GM21390 (cell line): ENCODE measurements around the gene ZFP36L1.

ENCODE experiments used
- ATAC-seq: cut with Tn5 transposase; IDR thresholded peaks from one replicate; pipeline ENCODE4 v1.9.1; 2021; ENCODE audit not compliant: unreplicated experiment

ZFP36L1 gene, protein sequence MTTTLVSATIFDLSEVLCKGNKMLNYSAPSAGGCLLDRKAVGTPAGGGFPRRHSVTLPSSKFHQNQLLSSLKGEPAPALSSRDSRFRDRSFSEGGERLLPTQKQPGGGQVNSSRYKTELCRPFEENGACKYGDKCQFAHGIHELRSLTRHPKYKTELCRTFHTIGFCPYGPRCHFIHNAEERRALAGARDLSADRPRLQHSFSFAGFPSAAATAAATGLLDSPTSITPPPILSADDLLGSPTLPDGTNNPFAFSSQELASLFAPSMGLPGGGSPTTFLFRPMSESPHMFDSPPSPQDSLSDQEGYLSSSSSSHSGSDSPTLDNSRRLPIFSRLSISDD

DNA sequence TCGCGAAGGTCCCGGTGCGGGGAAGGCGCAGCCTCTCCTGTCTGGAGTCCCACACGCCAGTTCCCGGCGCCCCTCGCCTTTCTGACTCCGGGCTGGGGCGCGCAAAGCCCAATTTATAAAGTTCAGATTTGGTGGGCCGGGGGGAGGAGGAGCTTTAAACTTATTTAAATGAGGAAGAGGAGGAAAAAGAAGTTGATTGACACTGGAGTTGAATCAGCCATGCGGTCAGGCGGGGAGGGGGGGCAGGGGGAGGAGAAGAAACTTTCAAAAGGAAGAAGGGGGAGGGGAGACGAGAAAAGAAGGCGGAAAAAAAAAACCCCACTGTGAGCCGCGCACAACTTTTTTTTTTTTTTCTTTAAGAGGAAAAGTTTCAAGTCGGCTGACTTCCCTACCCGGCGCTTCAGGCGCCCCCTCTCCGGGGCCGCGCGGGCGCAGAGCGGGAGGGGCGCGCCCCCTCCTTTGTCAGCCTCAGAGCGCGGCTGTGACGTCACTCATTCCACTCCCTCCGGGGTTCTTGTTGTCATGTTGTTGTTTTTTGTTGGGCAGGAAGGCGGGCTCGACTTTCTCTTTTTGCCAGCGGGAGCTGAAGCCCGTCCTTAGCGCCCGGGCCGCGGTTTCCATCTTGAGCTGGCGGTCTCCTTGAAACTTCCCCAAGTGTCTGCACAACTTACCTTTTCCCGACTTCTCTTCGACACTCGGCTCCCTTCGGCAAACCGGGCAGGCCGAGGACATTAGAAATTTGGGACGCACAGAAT lies at the start of gene ZFP36L1:
ZFP36L1 (minus strand) TSS at position 89 of the 755 bp plus-strand sequence. CDS start 129 bp downstream, outside the sequence.
- ATAC-seq = peak; percentile 31

DNA sequence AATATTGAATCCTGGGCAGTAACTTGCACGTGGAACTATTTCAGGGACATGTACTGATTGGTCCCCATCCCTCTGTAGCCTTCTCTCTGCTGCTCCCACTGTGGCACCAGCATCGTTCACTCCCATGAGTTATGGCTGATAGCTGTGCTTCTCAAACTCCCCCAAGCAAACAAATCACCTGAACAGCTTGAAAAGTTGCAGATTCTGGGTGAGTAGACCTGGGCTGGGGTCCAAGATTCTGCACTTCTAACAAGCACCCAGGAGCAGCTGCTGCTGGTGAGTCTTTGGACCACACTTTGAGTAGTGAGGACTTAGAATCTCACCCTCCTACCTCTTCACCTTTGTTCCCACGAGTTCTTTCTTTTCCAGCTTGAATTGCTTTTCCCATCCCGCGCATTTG lies 49.4 kb upstream of the ZFP36L1 start:
- ATAC-seq = no peak

DNA sequence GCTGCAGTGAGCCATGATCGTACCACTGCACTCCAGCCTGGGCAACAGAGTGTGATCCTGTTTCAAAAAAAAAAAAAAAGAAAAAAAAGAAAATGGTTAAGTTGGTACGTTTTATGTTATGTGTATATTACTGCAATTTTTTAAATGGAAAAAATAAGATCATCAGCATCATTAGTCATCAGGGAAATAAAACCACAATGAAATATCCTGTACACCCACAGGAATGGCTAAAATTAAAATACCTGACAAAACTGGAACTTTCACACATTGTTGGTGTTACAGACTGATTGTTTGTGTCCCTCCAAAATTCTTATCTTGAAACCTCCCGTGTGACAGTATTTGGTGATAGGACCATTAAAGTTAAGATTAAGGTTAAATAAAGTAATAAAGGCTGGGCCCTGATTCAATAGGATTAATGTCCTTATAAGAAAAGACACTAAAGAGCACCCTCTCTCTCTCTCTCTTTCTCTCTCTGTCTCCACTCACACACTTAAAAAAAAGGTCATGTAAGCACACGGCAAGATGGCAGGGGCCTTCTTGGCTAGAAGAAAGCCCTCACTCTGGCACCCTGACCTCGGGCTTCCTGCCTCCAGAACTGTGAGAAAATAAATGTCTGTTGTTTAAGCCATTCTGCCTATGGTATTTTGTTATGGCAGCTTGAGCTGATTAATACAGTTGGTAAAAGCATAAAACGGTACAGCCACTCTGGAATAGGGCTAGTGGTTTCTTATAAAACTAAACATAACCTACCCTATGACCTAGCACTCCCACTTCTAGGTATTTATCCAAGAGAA lies 48.3 kb upstream of the ZFP36L1 start:
- no peak for ATAC-seq

DNA sequence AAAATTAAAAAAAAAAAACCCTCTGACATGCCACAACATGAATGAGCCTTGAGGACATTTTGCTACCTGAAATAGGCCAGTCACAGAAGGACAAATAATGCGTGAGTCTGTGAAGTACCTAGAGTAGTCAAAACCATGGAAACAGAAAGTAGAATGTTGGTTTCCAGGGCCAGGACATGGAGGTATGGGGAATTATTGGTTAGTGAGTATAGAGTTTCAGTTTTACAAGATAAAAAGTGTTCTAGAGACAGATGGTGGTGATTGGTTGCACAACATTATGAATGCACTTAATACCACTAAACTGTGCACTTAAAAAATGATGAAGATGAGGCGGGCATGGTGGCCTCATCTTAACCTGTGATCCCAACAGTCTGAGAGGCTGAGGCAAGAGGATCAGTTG lies 47.6 kb upstream of the ZFP36L1 start:
- ATAC-seq = peak; percentile 60

DNA sequence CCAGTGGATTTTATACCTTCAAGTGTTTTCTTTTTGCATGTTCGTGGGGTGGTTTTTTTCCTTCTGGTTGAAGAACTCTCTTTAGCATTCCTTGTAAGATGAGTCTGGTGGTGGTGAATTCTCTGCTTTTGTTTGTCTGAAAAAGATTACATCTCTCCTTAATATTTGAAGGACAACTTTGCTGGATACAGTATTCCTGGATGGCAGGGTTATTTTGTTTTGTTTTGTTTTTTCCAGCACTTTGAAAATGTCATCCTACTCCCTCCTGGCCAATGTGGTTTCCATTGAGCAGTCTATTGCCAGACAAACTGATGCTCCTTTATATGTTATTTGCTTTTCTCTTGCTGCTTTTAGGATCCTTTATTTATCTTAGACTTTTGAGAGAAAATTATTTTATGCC lies 43.2 kb upstream of the ZFP36L1 start:
- no peak for ATAC-seq

DNA sequence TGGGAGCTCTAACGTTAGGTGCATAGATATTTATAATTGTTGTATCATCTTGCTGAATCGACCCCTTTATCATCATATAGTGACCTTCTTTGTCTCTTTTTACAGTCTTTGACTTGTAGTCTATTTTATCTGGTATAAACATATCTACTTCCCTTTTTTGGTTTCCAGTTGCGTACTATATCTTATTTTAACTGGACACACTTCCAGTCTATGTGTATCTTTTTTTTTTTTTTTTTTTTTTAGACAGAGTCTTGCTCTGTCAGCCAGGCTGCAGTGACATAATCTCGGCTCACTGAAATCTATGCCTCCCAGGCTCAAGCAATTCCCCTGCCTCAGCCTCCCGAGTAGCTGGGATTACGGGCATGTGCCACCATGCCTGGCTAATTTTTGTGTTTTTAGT lies 41.9 kb upstream of the ZFP36L1 start:
- no peak for ATAC-seq

DNA sequence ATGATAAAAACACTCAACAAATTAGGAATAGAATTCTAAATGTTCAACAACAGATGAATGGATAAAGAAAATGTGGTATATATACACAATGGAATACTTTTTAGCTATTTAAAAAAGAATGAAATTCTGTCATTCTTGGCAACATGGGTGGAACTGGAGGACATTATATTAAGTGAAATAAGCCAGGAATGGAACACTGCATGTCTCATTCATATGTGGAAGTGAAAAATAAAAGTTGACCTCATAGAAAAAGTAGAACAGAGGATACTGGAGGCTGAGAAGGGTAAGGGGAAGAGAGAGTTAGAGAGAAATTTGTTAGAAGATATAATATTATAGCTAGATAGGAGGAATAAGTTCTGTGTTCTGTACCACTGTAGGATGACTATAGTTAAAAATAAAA lies 35.8 kb upstream of the ZFP36L1 start:
- no peak for ATAC-seq

DNA sequence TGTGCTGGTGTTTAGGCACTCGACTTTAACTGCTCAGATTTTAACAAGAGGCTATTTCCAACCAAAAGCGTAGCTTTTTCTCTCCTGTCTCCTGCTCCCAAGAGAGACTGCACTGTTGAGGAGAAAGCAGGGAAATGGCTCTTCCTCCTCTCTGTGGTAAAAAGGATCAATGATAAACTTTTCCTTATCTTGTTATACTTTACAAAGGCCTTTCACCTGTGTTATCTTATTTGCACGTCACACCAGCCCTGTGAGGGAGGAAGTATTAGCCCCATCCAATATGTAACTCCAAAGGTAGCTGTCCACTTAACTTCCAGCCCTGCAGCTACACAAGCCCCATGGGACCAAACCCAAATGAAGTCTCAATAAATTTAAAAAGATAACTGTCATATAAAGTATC lies 32.9 kb upstream of the ZFP36L1 start:
- no peak for ATAC-seq

DNA sequence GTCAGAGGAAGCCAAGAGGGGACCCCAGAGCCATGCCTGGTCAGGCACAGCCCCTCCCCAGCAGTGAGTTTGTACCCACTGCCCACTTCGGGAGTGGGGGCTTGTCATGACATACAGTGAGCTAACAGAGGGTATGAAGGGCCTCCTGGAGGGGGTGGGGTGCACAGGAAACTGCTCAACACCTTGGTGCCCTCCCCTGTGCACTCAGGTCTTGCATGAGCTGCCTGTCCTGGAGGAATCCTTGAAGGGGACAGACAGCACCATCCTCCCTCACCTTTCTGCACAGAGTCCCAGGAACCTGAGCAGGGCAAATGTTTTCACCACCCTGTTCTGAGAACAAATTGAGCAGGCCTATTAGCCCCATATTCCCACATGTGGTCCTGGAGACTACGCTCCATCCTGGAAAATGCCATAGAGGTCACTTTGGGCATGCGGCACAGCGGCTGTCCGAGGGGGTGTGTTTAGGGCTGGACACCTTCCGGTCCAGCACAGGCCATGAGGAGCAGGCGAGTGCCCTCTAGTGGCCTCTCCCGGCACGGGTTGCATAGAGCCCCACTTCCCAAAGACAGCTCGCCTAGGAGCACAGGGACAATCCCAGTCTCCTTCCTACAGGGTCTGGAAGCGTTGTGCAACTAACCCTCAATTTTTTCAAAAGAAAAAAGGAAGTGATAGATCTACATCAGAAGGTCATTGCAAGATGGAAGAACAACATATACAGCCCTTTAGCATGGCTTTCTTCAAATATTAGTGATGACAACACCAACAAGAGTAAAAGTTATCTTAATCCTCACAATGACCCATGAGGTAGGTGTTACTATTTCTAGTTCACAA lies 31.9 kb upstream of the ZFP36L1 start:
- no peak for ATAC-seq

DNA sequence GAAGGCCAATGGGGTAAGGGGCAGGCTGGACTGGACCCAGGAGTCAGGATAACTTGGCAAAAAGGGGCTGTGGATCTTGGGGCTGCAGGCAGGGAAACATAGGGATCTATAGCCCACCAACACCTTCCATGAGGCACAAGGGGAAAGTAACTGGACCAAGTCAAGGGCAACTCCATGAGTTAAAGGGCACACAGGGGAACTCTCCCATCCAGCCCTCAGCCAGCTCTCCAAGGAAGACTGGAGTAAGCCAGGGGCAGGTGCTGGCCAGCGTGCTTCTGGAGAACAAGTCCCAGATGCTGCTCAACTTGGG lies 31.3 kb upstream of the ZFP36L1 start:
- ATAC-seq = no peak

DNA sequence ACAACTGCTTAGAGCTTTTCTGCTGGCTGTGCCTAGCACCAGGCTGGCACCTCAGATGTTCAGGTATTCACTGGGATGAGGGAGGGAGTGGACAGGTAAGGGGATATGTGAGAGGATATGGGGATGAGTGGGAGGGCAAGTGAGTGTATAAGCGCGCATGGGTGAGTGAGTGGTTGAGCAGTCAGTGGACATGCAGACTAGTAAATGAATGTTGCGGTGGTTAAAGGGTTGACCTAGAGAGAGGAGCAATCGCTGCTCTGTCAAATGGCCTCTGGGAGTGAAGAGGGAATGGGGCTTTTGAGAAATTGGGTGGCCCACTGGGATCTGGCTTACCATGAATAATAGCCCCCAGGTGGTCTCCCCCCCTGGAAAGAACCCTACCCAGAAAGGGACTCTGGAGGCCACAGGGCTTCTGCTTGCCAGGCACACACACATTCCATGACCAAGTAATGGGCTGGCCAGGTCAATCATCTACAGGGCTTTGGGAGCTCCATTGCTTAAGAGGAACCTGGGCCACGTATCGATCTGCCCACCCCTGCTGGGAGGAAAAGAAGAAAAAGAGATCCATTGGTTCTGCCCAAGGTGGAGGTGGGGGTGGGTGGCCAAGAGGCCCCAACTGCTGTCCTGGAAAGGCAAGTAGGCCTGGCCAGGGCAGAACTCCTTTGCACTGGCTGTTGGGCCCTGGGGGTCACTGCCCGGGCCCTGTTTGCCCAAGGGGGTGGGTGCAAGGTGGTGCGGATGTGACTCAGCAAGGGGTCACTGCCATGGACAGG lies 30.8 kb upstream of the ZFP36L1 start:
- no peak for ATAC-seq

DNA sequence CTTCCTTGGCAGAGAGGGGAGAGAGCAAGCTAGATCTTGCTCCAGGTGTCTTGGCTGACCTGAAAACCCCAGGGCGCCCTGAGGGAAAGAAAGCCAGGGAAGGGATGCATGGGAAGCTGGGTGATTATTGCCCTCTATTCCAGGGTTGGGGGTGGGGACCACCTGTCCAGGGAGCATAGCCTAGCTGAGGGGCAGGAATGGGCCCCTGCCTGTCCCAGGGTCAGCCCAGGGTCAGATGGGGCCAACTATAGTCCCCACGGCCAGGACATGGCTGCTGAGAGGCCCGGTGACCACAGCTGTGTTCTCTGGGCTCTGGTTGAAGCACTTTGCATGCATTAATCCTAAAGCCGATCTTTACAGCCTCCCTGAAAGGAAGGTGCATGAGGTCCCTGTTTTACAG lies 30.1 kb upstream of the ZFP36L1 start:
- no peak for ATAC-seq

DNA sequence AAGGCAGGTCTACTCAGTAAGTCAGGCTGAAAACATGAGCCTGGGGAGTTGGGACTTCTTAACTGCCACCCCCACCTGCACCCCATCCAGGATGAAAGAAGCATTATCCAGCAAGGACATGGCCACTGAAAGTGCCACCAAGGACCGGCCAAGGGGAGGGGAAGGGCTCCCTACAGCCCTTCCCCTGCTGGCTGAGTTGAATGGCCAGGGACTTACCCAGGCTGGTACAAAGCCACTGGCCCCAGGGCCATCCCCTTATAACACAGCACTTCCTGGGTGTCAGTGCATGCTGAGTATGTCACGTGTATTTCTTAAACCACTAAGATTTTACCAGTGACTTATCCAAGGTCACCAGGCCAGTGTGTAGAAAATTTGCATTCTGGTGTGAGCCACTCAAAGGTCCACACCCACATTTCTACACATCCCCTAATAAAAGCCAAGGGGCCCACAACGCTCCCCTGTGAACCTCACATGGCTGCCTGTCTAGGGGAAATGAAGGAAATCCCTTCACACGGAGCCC lies 29.3 kb upstream of the ZFP36L1 start:
- peak; percentile 75 for ATAC-seq

DNA sequence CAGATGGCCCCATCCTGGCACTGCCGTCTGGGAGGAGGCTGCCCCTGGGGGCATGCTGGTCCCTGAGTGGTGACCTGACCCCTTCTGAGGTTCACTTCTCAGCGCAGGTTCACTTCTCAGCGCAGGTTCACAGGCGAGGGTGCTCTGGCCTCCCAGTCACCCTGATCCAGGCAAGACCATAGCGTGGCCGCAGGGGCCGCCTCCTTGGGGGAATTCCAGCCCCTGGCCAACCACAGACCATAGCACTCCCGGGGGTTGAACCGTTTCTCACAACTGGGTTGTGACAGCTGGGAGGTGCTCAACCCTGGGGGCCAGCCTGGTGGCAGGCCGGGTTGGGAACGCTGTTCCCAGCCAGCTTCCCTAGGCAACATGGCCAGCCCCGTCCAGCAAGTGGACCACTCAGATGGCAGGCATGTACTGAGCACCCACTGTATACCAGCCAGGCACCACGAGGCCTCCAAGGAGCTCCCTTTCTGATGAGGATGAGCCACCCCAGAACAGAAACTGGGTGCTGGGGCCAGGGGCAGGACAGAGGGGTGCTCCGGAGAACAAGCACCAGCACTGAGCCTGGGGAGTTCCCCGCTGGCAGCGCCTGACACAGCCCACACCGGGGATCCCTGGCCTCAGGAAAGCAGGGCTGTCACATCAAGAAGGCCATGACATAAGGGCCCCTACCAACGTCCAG lies 28.3 kb upstream of the ZFP36L1 start:
- ATAC-seq = no peak

DNA sequence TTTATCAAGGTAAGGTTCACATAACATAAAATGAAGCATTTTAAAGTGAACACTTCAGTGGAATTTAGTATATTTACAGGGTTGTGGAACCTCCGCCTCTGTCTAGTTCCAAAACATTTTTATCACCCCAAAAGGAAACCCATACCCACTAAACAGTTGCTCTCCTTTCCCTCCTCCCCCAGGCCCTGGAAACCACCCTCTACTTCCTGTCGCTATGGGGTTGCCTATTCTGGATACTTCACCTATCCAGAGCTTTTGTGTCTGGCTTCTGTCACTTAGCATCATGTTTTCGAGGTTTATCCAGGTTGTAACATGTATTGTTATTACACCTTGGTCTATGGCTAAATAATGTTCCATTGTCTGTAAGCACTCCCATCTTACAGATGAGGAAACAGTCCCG lies 27.7 kb upstream of the ZFP36L1 start:
- ATAC-seq = no peak

DNA sequence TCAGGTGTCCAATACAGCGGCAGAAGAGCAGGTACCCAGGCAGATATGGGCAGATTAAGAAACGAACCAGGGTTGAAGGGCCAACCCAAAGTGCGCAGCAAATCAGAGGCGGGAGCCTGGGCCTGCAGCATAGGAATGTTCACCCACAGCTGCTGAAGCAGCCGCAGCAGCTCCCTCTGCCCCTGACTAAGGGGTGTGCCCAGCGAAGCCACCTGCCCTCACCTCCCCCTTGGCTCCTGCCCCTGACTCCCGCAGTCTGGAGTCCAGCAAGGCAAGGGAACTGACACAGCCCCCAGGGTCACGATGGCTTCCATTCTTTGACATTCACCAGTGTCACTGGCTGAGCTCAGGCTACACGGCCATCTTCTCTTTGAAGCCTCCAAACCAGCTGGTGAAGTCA lies 27.3 kb upstream of the ZFP36L1 start:
- ATAC-seq = no peak

DNA sequence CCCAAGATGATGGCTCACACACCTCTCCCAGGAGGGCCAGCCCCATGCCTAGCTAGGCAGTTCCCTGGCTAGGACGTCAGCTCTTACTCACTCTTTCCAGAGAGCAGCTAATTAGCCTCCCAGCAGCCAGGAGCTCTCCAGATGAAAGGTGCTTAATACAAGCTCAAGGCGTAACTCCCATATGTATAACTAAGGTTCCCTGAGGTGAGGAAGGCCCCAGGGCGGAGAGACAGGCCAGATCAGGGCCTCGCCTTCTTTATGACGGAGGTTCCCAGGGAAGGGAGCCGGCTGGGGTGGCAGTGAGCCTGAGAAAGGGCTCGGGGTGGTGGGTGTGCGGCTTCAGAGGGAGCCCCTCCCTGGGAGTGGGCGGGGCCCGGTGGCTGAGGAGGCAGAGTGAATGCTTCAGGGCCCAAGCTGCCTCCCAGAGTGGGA lies 26.4 kb upstream of the ZFP36L1 start:
- ATAC-seq = no peak

DNA sequence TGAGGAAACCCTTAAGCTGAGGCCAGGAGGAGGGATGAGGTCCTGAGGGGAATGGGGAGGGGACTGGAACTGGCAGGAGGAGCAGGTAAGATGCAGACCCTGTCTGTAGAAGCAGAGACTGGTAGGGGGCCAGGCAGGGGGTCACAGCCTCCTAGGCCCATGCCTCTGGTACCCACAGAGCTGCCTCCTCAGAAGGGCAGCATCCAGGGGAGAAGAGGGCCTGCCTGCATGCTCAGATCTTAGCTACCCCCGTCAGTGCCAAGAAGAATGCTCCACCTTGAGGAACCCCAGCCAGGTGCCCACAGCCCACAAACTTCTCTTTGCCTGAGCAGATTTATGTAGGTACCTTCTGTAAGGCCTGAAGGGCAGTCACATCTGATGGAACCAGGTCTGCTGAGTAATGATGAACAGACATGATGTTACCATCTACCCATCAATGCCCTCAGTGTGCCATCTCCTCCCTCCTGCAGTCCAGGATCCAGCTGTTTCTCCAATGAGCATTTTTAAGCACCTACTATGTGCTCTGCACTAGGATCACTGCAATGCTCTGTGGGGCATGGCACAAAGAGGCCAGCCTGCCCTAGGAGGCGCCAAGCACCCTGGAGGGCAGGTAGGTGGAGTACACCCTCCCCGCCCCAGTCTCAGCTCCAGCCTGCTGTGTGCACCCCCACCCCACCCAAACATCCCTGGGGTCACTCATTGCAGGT lies 24.8 kb upstream of the ZFP36L1 start:
- no peak for ATAC-seq

DNA sequence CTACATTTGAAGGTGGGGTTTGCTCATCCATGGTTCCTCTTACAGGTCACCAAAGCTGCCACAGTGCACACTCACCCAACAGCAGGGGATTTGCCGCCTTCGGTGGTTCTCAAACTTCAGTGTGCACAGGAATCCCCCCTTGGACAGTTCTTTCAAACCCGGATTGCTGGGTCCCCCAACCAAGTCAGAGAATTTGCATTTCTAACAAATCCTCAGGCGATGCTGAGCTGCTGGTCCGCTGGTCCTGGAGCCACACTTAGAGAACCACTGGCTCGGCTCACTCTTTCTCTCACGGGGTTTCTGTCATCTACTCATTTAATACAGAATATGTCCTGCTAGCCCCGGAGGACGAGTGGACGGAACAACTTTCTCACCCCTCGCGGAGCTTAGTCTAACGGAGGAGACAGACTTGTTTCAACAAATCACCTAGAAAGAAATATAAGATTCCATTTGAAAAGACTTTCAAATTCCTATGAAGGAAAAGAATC lies 24.1 kb upstream of the ZFP36L1 start:
- no peak for ATAC-seq
